Erythroblast (primary cell): ENCODE data around the gene TRIO.

Experiments
- GATA1 ChIP-seq: IDR thresholded peaks from 2 replicates; pipeline ENCODE4 v1.6.1; 2011; ENCODE audit warnings: low read depth, mild to moderate bottlenecking, control low read depth, low read length, moderate library complexity
- POLR2A ChIP-seq: IDR thresholded peaks from 2 replicates; pipeline ENCODE4 v1.6.1; 2011; ENCODE audit warnings: mild to moderate bottlenecking, low read length

- TF ChIP-seq POLR2A, result no peak
- TF ChIP-seq GATA1, result no peak
Measured at GRCh38 chr5:14107536-14107935, 35.6 kb upstream of the TRIO start.
